GM19035 (cell line): ENCODE measurements around the gene TNFRSF1B.

Experiments used
- ATAC-seq: cut with Tn5 transposase; IDR thresholded peaks from one replicate; pipeline ENCODE4 v1.9.1; 2021; ENCODE audit not compliant: unreplicated experiment

The TNFRSF1B gene

DNA sequence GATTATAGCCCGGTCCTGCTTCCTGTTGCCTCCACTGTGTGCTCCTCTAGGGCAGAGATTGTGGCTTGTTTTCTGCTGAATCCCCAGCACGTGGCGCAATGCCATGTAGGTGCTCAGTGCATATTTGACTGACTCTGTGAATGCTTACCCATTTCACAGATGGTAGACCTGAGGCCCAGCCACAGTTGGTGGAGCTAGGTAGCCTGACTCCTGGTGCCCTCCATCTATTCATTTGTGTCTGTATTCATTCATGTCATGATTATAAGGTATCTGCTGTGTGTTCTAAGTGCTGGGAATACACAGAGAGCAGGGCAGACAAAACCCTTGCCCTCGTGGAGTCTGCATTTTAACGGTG lies 22.5 kb downstream of the TNFRSF1B start:
- no peak for ATAC-seq

DNA sequence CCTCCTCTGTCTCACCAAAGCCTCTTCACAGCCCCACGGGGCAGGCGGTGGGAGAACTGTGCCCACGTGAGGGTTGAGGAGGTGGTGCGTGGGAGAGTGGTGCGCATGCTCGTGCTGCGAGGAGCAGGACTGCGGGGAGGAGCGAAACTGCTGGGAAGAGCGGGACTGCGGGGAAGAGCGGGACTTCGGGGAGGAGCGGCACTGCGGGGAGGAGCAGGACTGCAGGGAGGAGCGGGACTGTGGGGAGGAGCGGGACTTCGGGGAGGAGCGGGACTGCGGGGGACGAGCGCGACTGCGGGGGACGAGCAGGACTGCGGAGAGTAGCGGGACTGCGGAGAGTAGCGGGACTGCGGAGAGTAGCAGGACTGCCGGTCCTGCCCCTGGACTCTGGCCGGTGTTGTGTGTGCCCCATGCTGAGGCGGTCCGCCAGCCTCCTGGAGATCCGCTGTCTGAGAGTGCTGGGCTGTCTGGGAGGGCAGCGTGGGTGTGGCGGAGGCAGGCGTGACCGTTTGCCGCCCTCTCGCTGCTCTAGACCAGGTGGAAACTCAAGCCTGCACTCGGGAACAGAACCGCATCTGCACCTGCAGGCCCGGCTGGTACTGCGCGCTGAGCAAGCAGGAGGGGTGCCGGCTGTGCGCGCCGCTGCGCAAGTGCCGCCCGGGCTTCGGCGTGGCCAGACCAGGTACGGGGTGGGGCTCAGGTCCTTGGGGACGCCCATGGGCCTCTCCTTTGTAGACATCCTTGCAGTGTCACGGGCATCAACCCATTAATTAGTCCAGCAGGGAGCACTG lies 24.6 kb downstream of the TNFRSF1B start:
- ATAC-seq = no peak

DNA sequence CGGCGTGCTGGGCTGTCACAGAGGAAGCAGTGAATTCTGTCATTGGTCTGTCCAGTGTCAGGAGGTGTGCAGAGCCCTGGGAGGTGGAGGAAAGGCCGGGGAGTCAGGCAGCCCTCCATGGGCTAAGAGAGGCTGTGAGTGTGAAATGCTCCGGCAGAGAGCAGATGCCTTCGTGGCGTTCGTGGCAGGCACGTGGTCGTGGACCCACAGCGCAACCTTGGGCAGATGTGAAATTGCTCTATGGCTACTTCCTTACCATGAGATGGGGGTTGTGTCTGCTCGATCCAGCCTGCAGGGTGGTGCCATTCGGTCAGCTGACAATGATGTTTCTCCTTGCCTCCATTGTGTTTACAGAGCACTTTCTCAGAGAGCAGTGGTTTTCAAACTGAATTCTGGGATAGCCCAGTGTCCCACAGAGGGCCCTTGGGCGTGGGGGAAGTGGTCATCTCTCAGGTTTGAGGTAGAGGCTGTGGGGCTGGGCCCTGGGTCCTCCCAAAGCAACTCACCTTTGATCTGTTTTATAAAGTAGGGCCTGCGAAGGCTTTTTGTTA lies 27.9 kb downstream of the TNFRSF1B start:
- no peak for ATAC-seq

DNA sequence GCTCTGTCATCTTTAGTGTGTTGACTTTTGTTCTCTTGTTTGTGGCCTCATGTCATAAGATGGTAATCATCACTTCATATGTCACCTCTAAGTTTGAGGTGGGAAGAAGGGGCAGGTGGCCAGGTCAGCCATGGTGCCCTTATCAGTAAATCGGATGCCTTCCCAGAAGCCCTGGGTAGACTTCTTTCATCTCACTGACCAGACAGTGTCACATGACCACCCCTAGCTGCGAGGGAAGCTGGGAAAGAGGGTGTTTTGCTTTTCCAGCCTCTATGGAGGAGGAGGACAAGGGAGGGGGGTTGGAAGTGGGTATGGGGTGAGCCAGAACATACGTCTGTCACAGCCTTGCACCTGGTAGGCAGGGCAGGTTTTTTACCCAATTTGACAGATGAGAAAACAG lies 28.6 kb downstream of the TNFRSF1B start:
- ATAC-seq = no peak

DNA sequence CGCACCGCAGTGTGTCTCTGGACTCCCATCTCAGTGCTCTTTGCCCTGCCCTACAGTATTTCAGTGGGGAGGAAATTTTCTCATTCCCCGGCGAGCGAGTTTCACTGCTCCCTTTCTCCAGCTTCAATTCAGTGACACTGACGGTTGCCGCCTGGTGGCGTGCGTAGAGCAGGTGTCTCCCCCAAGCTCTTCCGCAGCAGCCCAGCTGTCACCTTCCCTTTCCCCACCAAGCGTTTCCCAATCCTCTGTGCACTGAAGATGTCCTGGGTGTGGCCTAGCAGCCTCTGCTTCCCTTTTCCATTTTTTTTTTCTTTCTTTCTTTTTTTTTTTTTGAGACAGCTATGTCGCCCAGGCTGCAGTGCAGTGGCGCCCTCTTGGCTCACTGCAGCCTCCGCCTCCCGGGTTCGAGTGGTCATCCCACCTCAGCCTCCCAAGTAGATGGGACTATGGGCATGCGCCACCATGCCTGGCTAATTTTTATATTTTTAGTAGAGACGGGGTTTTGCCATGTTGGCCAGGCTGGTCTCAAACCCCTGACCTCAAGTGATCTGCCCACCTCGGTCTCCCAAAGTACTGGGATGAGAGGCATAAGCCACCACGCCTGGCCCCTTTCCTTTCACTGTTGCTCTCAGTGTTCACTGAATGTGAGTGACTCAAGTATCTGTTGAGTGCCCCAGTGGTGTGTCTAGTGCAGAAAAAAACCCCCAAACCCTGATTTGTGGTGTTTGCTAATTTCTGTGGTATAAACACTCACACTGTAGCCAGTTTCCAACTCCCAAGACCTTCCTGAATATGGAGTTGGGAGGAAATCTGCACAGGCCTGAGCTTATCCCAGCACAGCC lies 30.1 kb downstream of the TNFRSF1B start:
- no peak for ATAC-seq

DNA sequence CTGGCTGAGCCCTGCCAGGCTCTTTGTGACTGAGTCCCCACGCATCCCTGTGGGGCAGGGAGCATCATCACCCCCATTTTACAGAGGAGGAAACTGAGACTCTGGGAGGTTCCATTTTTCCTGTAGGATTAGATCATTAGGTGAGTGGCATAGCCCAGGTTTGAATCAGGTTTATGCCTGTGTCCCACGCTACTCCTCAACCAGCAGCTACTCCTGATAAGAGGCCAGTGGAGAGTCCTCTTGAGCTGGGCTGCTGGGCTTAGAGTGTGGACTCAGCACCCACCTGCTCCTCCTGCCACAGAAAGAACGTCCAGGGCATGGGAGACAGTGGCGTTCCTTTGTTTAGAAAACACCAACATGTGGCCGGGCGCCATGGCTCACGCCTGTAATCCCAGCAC lies 30.7 kb downstream of the TNFRSF1B start:
- ATAC-seq = no peak

DNA sequence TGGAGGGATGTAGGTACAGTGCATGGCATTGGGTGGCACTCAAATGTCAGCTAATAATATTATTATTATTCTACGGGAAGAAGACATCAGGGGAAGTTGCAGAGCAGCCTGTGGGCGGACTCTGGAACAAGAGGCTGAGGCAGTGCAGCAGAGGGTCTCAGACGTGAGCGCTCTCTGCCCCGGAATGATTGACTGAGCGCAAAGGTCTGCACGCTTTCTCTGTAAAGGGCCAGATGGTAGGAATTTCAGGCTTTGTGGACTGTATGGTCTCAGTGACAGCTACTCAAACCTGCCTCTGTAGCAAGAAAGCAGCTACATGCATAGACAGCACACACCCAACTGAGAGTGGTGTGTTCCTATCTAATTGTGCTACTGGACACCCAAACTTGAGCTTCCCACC lies 33.4 kb downstream of the TNFRSF1B start:
- no peak for ATAC-seq

DNA sequence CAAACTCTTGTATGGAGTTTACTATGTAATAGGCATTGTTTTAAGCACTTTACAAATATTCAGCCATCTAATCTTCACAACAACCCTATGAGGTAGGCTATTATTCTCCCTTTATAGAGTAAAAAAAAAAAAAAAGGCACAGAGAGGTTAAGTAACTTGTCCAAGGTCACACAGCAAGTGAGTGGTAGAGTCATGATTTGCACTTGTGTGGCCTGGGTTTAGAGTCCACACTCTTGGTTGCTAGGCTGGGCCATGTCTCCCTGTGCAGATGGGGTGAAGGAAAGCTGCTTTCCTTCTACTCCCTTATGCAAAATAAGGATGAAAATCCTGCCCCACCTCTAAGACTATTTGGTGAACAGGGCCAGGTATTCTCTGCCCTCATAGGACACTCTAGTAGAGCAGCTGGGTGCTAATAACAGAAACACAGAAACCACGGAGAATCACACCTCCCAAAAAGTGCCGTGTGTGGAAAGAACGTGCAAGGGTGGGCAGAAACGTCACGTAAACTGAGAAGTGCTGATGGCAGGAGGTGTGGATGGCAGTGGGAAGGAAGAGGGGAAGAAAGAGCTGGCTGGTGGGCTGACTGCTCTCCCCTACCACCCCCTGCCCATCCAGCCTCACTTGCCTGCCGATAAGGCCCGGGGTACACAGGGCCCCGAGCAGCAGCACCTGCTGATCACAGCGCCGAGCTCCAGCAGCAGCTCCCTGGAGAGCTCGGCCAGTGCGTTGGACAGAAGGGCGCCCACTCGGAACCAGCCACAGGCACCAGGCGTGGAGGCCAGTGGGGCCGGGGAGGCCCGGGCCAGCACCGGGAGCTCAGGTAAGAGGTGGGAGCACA lies 34.8 kb downstream of the TNFRSF1B start:
- ATAC-seq = no peak

DNA sequence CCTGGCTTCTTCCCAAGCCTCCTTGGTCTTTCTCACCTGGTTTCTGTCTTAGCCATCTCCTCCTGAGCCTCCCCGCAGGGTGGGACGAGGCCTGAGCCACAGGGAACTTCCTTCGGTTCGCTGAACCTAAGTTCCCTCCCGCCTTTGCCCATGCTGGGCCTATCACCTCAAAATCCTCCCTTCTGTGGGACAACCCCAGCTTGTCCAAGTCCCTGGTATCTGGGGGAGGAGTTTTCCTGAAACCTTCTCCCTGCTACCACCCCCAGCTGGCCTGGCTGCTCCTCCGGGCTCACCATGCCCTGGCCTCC lies 35.4 kb downstream of the TNFRSF1B start:
- ATAC-seq = no peak

DNA sequence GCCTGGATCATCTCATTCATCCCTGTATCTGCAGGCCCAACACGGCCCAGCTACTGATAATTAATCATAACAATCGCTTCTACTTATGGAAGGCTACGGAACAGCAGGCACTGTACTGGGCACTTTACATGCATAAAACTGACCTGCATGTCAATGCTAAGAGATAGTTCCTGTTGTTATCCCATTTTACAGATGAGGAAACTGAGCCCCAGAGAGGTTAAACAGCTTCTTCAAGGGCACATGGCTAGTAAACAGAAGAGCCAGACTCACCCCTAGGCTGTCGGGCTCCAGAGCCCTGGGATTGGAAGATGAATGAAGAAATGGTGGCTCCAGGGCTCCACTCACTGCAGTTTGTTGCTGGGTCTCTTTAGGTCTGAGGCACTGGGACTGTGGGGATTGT lies 35.8 kb downstream of the TNFRSF1B start:
- no peak for ATAC-seq

DNA sequence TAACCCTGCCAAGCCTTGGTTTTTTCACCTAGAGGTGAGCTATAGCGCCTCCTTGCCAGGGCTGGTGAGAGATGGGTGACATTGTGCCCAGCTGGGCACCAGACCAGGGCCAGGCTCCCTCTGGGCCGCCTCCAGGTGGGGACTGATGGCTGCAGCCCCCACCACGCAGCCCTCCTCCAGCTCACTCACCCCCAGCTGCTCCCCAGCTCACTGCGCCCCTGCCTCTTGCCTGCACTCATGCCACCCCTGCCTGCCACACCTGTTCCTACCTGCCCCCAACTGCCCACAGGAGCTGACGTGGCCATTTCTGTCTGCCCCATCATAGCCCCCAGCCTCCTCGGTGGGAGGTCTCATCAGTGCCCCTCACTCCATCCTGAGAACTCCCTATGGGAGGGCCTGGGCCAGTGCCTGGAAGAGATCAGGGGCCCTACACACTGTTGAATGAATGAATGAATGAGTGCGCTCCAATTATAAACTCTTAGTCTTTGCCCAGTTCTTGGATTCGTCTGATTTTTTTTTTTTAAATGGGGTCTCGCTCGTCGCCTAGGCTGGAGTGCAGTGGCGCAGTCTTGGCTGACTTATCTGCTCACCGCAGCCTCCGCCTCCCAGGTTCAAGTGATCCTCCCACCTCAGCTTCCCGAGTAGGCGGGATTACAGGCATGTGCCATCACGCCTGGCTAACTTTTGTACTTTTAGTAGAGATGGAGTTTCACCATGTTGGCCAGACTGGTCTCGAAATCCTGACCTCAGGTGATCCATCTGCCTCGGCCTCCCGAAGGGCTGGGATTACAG lies 36.6 kb downstream of the TNFRSF1B start:
- no peak for ATAC-seq

DNA sequence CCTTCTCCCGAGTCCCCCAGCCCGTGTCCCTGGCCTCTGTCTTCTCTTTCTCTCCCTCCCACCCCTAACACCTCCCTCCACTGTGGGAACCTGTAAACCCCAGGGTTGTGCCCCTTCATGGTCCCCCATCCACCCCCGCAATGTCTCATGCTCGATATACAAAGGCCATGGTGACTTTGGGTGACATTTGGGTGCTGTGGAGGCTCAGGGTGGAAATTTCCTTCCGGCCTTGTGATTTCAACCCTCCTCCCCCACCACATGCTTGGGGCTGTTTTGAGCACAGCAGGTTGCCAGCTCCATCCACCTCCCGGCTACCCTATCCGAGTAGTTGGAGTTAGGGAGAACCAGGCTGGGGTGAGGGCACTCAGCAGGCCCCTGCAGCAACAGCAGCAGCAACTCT lies 37.3 kb downstream of the TNFRSF1B start:
- no peak for ATAC-seq

DNA sequence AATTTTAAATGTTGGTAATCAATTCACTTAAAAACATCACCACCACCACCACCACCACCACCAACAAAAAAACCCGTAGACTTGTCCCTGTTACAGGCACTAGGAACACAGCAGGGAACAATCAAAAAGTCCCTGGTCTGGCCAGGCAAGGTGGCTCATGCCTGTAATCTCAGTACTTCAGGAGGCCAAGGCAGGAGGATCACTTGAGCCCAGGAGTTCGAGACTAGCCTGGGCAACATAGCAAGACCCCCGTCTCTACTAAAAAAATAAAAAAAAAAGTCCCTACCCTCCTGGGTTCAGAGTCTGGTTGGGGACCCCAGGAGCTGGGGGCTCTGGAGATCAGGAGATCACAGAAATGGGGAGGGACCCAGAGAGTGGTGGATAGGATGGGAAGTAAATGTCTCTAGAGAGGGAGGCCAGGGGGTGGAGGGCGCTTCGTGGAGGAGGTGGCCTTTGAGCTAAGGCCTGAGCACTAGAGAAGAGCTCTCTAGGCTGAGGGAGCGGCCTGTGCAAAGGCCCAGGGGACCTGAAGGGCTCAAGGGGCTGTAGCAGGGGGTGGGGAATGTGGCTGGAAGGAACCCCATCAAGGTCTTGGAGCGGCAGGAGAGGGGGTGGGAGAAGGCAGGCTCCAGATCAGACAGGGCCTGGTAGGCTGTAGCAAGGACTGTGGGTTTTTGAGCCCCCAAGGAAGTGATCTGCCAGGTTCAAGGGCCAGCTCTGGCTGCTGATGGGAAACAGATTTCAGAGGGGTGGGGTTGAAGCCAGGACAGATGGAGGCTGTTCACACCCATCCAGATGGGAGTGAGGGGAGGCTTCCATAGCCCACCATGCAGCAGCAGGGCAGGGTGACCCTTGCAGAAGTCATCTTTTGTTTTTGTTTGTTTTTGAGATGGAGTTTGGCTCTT lies 38.2 kb downstream of the TNFRSF1B start:
- no peak for ATAC-seq

DNA sequence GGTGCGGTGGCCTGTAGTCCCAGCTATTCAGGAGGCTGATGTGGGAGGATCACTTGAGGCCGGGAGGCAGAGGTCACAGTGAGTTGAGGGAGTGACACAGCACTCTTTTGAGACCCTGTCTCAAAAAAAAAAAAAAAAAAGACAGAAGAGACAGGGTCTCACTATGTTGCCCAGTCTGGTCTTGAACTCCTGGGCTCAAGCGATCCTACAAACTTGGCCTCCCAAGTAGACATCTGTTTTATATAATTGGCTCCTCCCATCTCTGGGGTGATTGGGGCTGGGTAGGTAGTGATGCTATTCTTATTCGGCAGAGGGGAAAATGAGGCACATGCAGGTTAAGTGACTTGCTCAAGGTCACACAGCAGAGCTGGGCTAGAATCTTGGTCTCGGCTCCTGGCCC lies 39.4 kb downstream of the TNFRSF1B start:
- no peak for ATAC-seq

DNA sequence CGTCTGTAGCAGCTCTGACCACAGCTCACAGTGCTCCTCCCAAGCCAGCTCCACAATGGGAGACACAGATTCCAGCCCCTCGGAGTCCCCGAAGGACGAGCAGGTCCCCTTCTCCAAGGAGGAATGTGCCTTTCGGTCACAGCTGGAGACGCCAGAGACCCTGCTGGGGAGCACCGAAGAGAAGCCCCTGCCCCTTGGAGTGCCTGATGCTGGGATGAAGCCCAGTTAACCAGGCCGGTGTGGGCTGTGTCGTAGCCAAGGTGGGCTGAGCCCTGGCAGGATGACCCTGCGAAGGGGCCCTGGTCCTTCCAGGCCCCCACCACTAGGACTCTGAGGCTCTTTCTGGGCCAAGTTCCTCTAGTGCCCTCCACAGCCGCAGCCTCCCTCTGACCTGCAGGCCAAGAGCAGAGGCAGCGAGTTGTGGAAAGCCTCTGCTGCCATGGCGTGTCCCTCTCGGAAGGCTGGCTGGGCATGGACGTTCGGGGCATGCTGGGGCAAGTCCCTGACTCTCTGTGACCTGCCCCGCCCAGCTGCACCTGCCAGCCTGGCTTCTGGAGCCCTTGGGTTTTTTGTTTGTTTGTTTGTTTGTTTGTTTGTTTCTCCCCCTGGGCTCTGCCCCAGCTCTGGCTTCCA lies 40.1 kb downstream of the TNFRSF1B start:
- ATAC-seq = no peak

DNA sequence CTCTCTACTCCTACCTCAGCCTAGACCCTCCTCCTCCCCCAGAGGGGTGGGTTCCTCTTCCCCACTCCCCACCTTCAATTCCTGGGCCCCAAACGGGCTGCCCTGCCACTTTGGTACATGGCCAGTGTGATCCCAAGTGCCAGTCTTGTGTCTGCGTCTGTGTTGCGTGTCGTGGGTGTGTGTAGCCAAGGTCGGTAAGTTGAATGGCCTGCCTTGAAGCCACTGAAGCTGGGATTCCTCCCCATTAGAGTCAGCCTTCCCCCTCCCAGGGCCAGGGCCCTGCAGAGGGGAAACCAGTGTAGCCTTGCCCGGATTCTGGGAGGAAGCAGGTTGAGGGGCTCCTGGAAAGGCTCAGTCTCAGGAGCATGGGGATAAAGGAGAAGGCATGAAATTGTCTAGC lies 41.5 kb downstream of the TNFRSF1B start:
- no peak for ATAC-seq

DNA sequence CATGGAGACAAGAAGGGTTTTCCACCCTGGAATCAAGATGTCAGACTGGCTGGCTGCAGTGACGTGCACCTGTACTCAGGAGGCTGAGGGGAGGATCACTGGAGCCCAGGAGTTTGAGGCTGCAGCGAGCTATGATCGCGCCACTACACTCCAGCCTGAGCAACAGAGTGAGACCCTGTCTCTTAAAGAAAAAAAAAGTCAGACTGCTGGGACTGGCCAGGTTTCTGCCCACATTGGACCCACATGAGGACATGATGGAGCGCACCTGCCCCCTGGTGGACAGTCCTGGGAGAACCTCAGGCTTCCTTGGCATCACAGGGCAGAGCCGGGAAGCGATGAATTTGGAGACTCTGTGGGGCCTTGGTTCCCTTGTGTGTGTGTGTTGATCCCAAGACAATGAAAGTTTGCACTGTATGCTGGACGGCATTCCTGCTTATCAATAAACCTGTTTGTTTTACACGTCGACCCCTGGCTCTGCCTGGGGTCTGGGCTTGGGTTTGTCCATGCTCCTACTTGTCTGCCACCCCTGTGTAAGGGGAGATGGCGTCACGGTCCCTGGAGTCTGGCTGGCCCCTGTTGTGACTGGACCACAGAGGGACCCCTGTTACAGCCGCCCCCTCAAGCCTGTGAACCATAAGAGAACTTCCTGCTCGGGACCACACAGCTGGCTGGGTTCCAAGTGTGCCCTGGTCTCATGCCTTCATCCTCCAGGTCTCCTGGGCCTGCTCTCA lies 42.1 kb downstream of the TNFRSF1B start:
- peak; percentile 54 for ATAC-seq

DNA sequence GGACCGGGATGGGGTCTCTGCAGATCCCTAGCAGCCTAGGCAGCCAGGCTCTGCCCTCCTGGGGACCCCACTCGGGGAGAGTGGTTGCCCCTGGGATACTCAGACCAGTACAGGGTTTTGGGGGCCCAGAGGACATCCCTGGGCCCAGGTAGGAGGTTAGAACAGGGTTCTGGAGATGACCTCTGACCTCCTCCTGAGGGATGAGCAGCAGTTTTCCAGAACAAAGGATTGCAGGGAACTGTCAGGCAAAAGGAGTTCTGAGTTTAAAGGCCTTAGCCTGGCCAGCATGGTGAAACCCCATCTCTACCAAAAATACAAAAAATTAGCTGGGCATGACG lies 42.7 kb downstream of the TNFRSF1B start:
- no peak for ATAC-seq
